ENCODE results near the gene DGLUCY. TPM values are rescaled to one million over a fixed set of nuclear protein-coding genes. Genes with fewer than 3 reads are reported as not detected.
"Not testable (repeated sequence)": the region's sequence is repeated elsewhere in the genome, so short reads cannot be mapped to it uniquely, and the experiment has no call there.

Gene DGLUCY
- total RNA-seq, 1 donor from 2014 or later: 56.8 TPM

GRCh38 chr14:91207008-91207407 lies 93.1 kb downstream of the DGLUCY start:
- DNase-seq (ENCODE audit: low read depth): no peak

DNA sequence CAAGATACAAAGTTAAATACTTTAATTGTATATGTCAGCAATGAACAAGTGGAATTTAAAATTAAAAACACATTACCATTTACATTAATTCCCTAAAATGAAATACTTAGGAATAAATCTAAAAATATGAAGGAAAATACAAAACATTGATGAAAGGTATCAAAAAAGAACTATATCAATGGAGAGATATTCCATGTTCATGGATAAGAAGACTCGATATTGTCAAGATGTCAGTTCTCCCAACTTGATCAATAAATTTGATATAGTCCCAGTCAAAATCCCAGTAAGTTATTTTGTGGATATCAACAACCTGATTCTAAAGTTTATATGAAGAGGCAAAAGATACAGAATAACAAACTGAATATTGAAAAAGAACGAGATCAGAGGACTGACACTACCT lies 97.1 kb downstream of the DGLUCY start:
- DNase-seq (ENCODE audit: low read depth): no peak

GRCh38 chr14:91214306-91214705 lies 100.4 kb downstream of the DGLUCY start:
- no peak for DNase-seq (ENCODE audit: low read depth)

- no peak for DNase-seq (ENCODE audit: low read depth)
These were observed 101.5 kb downstream of the DGLUCY start for GRCh38 chr14:91215381-91215780.

DNA sequence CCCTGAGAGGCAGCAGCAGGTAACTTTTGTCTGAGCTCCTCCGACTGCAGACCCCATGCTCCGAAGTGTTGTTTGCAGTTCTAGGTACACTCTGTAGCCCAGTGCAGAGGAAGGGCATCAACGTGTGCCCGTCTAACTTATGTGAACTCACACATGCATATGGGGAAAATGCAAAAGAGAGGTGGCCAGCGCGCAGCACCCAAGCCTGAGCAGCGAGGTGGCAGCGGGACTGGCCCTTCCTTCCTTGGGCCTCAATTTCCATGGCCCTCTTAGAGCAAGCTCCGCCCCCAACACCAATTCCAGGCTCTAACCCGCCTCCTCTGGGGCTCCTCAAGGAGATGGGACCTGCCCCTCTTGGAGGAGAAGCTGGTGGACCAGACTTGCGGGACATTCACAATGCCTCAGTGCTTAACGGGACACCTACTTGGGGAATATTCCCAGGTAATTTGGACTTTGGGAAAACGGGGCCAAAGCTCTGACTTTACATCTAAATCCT lies 102.9 kb downstream of the DGLUCY start:
- DNase-seq (ENCODE audit: low read depth): no peak

GRCh38 chr14:91218014-91218413 lies 104.1 kb downstream of the DGLUCY start:
- no peak for DNase-seq (ENCODE audit: low read depth)

DNA sequence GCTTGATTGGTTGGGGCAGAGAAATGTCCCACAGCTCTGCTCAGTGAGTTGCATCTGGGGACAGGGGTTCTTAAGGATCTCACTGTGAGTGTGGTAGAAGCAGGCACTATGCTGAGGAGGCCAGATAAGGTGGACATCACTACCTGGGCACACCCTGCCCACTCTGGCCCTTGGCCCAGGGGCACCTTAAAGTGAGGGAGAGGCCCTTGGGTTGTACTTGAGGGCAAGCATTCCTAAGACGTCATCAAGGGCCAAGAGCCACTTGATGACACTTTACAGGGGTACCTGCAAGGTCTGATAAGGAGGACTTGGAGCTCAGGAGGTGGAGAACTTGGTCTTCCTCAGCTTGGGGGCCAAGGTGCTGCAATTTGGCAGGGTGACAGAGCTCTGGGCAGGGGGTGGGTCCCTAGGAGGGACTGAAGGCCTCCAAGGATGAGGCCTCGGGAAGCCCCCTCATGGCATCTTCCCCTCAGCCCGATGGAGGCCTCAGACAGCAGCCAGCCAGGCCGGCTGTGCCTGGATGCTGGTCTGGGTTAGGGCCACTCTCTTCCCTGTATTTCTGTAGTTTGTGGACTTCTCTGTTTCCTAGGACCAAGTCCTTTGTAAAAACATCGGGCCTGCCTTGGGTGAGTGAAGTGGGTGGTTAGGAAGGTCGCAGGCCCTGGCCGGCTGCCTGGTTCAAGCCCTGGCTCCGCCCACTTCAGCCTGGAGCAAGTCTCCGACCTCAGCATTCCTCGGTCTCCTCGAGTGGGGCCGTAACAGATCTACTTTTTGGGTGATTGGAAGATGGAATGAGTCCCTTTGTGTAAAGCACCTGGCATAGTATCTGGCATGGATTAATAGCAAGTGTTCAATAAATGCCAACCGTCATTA lies 105.9 kb downstream of the DGLUCY start:
- DNase-seq (ENCODE audit: low read depth): no peak

- DNase-seq (ENCODE audit: low read depth): no peak
These were observed 106.7 kb downstream of the DGLUCY start for GRCh38 chr14:91220581-91221000.

- DNase-seq (ENCODE audit: low read depth): no peak
These were observed 107.4 kb downstream of the DGLUCY start for GRCh38 chr14:91221270-91221669.

- no peak for DNase-seq (ENCODE audit: low read depth)
These were observed 109.3 kb downstream of the DGLUCY start for GRCh38 chr14:91223028-91223783.

DNA sequence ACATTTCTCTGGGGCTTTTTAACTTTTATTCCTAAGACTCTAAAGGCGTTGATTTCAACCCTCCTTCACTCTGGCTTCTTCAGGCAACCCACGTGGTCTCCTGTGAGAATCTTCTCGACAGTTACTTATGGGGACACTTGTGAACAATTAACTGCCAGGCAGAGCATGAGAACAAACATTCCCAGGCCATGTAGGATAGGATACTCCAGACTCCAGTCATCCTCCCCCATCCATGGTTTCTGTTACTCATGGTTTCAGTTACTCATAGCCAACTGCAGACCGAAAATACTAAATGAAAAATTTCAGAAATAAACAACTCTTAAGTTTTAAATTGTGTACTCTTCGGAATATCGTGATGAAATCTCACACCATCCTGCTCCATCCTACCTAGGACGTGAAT lies 111.2 kb downstream of the DGLUCY start:
- DNase-seq (ENCODE audit: low read depth): no peak

- not testable (repeated sequence) for DNase-seq (ENCODE audit: low read depth)
These were observed 112.5 kb downstream of the DGLUCY start for GRCh38 chr14:91226360-91226759.

GRCh38 chr14:91227183-91227628 lies 113.3 kb downstream of the DGLUCY start:
- DNase-seq (ENCODE audit: low read depth): no peak

DNA sequence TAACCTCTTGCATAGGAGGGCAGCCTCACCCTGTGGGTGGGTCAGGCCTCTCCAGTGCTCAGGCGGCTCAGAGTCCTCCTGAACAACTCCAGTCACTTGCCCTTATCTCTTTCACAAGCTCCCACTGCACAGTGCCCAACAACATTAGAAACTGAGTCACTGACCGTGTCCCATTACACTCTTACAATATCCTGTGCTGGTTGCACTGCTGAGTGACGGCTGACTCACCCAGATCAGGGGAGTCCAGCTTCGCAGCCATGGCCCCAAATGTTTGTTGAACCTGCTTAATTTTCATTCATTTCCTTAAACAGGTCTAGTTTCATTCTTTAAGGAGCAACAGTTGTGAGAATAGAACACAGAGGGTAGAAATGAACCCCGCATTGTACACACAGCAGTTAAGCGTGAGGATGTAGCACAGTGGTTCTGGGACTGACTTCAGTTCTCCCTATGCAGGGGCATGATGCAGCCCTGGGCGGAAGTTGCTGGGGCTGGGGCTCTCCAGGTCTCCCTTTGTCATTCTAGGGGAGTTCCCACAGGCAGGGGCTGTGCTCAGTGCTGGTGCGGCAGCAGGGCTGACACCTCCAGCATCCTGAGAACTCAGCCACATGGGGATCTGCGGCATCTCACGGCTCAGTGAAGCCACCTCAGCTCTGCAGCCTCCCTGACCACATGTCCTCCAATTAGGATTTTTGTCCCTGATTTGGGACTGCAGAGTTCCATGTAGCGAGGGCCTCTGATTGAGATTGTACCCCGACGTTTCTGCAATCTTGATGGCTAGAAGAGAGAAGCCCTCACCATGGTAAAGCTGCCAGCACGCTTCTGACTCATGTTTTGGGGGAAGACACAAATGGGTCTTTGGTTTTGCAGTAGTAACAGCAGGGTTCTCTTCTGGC lies 114.5 kb downstream of the DGLUCY start:
- peak; percentile 80 for DNase-seq (ENCODE audit: low read depth)

- DNase-seq (ENCODE audit: low read depth): no peak
These were observed 115.1 kb downstream of the DGLUCY start for GRCh38 chr14:91229005-91229382.

DNA sequence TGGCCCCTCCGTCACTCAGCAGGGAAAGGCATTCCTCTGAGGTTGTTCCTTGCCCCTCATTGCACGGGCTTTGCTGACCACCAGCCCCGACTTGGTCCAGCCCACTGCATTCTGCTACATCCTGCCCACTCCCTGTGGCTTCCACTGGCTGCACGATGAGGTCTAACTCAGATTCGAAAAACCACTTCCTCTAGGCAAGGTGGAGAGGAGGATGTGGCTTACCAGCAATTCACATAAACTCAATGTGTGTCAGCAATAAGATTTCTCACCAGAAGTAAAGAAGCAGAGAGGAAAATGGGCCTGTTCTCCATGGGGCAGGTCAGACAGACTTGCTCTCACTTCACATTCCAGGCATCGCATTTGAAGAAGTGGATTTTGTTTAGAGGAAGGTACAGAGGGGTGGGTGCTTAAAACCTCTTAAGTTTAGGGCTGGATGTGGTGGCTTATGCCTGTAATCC lies 115.9 kb downstream of the DGLUCY start:
- DNase-seq (ENCODE audit: low read depth): peak; percentile 73

DNA sequence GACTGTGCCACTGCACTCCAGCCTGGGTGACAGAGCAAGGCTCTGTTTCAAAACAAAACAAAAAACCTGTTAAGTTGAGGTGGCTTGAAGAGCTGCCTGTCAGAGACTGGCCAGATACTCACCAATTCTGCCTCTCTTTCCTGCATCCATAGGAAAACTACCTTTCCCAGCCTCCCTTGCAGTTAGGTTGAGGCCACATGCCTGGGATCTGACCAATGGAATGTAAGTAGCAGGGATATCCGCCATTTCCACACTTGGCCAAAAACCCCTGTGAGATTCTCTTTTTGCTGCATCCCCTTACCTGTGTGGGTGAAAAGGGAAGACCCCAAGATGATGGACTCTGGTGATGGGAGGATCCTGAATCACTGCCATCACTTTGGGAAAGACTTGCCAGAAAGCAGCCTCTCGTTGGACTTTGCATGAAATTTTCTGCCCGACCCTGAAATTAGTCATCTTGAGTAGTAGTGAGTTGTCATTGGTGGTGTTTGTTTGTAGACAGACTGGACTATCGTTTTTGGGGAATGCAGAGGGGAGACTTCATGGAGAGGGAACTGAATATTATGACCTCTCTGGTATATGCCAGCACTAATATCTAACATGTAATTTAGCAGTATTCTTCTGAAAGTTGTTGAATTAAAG lies 116.6 kb downstream of the DGLUCY start:
- no peak for DNase-seq (ENCODE audit: low read depth)

DNA sequence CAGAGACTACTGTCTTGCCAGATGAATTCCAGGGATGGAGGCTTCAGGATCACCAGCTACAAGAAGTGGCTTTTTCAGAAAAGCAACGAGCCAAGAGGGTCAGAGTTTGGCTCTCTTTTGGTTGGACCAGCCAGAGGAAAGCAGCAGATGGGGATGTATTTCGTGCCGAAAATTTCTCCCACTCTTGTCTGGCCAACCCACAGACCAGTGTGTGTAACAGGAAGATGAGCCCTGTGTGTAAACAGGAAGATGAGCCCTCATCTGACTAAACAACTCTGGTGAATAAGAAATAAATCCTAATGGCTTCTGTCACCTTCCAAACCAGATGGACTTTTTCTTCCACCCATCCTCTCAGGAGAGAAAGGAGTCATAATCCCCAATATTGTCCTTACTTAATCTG lies 117.6 kb downstream of the DGLUCY start:
- no peak for DNase-seq (ENCODE audit: low read depth)

GRCh38 chr14:91232052-91232451 lies 118.2 kb downstream of the DGLUCY start:
- DNase-seq (ENCODE audit: low read depth): no peak

DNA sequence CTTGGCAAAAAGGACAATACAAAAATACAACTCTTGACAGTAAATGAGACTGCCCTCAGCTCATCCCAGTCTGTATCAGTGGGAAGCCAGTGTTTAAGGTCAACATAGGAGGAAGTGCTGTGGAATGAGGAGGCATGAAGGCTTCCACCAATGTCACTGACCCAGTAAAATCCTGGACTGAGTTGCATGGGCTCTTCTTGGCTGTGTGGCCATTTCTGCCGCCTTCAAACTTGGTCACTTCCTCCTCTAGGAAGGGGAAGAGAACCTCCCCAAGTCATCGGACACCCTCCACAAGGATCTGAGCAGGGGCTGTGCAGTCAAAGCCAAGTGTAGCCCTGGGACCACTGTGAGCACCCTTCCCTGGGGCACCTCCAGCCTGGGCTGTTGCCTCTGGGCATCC lies 118.7 kb downstream of the DGLUCY start:
- DNase-seq (ENCODE audit: low read depth): no peak
